ENCODE data around the gene TDRD7.

The TDRD7 gene

DNA sequence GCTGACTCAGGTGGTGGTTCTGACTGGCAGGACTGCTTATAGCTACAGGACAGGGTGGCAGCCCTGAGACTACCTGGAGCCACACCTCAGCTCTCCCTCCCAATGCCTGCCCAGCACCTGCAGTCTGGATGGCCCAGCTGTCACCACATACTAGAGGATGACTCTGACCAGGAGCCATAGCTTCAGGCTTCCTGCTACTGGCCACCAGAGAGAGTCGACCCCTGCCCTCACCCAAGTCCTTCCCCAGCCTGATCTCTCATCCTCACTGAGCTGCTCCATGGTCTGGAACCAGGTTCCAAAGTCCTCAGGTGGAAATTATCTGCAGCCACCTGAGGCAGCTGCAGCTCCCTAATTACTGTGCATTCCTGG, 25.6 kb upstream of the TDRD7 start:
- DNase-seq = no peak
- no peaks in the 10 kb centered on the region for H3K36me3 ChIP-seq
- TF ChIP-seq, protein P1, sequence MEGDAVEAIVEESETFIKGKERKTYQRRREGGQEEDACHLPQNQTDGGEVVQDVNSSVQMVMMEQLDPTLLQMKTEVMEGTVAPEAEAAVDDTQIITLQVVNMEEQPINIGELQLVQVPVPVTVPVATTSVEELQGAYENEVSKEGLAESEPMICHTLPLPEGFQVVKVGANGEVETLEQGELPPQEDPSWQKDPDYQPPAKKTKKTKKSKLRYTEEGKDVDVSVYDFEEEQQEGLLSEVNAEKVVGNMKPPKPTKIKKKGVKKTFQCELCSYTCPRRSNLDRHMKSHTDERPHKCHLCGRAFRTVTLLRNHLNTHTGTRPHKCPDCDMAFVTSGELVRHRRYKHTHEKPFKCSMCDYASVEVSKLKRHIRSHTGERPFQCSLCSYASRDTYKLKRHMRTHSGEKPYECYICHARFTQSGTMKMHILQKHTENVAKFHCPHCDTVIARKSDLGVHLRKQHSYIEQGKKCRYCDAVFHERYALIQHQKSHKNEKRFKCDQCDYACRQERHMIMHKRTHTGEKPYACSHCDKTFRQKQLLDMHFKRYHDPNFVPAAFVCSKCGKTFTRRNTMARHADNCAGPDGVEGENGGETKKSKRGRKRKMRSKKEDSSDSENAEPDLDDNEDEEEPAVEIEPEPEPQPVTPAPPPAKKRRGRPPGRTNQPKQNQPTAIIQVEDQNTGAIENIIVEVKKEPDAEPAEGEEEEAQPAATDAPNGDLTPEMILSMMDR (IDR thresholded peaks at IDR 0.05; ENCODE audit: low read depth, low read length) = no peak
- H3K4me1 ChIP-seq = no peaks in the 10 kb centered on the region; the same call in 1 of the 2 replicates
- H3K4me3 ChIP-seq (ENCODE audit: low read depth, low read length) = no peak overlapping the region
- no peaks in the 10 kb centered on the region for H3K9me3 ChIP-seq
- H3K27me3 ChIP-seq = no peaks in the 10 kb centered on the region

DNA sequence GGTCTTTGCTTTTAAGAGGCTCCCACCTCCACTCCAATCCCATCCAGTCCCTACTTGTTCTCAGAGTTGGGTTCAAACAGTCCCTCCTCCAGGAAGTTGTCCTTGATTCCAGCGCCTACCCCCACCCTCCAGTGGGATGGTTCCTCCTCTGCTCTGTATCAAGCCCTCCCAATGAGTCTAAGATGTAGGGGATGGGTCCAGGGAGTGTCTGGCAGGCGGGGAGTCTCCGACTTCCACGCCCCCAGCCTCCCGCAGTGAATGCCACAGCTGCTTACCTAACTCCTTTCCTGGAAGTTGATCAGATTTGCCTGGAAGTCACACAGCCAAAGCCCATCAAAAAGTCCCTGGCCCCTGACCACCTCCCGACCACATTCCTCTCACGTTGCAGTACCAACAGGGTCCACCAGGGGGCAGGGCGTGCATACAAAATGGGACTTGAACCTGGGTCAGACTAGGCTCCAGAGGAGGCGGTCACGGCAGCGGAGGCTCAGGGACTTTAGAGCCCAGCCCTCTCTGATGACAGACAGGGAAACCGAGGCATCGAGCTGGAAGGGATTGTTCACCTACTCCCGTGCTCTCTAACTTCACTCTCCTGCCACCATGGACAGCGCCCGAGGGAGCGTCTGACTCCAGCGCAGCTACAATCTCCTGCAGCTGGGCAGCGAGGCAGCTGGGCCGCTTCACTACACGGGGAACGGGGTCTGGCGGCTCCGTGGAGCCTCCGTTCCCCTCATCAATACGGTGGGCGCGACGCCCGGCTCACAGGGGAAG, 25.0 kb upstream of the TDRD7 start:
- peak overlapping the region; percentile 52 for H3K4me3 ChIP-seq (ENCODE audit: low read depth, low read length)

DNA sequence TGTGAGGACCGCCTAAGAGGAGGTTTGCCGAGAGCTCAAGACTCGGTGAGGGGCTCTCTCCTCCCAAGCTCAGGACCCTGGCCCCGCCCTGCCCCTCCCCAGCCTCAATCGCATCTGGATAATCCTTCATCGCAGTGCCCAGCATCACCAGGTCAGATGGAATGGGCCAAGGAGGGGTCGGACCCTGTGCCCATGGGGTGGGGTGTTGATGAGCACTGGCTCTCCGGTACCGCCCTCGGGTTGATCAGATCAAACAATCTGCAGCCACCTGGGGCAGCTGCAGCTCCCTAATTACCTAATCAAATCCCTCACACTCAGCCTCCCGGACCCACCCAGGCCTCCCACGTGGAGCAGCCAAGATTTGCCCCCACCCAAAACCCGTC, 24.4 kb upstream of the TDRD7 start:
- Histone ChIP-seq H3K27me3 (no peaks in the 10 kb centered on the region), H3K4me3 (ENCODE audit: low read depth, low read length) (peak overlapping the region; percentile 52), H3K4me1 (no peaks in the 10 kb centered on the region; the same call in 1 of the 2 replicates), H3K36me3 (no peaks in the 10 kb centered on the region), H3K9me3 (no peaks in the 10 kb centered on the region)
- TF ChIP-seq, protein P1 (IDR thresholded peaks at IDR 0.05; ENCODE audit: low read depth, low read length) = no peak
- no peak for DNase-seq

More for the DNA sequence above, 25.0 kb upstream of the TDRD7 start:
- Histone ChIP-seq H3K4me1 (no peaks in the 10 kb centered on the region; the same call in 1 of the 2 replicates), H3K27me3 (no peaks in the 10 kb centered on the region), H3K9me3 (no peaks in the 10 kb centered on the region), H3K36me3 (no peaks in the 10 kb centered on the region)
- TF ChIP-seq, protein P1 (IDR thresholded peaks at IDR 0.05; ENCODE audit: low read depth, low read length) = peak; percentile 97
- DNase-seq = peak; percentile 80

DNA sequence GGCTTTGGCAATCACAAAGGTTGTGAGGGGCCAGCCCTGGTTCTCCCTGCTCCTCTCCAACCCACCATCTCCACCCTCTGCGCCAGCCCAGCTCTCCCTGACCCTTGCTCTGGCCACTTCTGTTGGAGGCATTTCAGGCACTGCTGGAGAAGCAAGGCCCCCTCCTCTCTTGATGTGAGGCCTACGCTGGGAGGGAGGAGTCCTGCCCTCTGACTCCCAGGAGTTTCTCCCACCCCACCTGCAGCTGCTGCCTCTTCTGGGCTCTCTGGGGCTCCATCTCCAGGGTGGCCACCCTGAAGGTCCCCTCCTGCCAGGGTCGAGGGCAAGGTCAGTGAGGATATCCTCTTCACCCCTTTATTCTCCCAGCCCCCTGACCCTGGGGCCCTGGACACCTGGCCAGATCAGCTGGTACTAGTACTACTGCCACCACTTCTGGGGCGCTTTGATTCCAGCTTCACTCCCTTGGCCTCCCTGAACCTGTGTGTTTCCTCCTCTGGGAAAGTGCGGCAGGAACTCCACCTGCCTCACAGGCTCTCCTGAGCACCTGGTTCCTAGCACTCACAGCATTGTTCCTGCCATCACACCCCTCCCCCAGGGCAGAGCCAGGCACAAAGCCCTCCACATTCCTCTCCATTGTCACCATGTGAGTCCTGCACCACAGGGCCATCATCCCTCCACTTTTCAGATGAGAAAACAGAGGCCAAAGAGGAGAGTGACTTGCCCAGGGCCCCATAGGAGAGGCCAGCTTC, 23.8 kb upstream of the TDRD7 start:
- Histone ChIP-seq H3K4me3 (ENCODE audit: low read depth, low read length) (no peak overlapping the region), H3K36me3 (no peaks in the 10 kb centered on the region), H3K27me3 (no peaks in the 10 kb centered on the region), H3K4me1 (no peaks in the 10 kb centered on the region; the same call in 1 of the 2 replicates), H3K9me3 (no peaks in the 10 kb centered on the region)
- TF ChIP-seq, protein P1 (IDR thresholded peaks at IDR 0.05; ENCODE audit: low read depth, low read length) = no peak
- DNase-seq = no peak

DNA sequence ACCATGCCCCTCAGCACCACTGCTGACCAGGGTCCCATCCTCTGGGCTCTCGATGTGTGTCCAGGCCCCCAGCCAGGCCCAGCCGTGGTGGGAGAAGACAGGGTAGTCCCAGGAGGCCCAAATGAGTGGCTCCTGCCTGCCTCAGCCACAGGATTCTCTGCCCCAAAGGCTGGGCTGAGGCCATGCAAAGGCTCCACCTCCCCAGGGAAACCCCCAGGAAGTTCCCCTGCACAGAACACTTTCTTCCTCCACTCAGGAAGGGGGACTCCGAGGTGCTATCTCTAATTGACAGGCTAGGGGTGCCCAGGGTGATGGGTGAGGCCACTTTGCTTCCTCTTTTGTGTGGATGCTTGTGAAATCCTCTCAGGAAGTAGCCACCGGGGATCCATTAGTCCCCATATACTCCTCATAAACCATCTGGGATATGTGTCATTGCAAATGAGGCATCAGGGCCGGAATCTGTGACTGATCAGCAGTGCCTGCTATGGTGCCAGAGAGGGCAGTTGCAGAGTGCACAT, 23.1 kb upstream of the TDRD7 start:
- DNase-seq = no peak
- H3K9me3 ChIP-seq = no peaks in the 10 kb centered on the region
- no peaks in the 10 kb centered on the region for H3K27me3 ChIP-seq
- no peak overlapping the region for H3K4me3 ChIP-seq (ENCODE audit: low read depth, low read length)
- TF ChIP-seq, protein P1 (IDR thresholded peaks at IDR 0.05; ENCODE audit: low read depth, low read length) = no peak
- H3K36me3 ChIP-seq = no peaks in the 10 kb centered on the region
- H3K4me1 ChIP-seq = no peaks in the 10 kb centered on the region; the same call in 1 of the 2 replicates

Measured in BE2C (cell line).